ENCODE measurements around the gene SH3RF1.

Gene SH3RF1

DNA sequence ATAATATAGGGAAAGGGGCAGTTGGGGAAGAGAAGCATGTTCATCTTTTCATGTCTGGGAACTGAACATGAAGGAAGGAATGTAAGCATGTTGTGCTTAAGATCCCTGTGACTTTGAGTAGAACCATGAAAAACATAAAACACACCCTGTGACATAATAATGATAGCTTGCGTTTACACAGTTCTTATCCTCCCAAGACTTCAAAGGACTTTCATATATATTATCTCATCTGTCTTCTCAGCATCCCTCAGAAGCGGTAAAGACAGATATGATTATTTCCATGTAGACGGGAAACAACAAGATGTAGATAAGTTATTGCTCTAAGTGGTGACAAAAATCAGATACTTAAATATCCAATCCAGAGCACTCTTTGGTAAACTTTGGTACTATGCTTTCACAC lies 3.3 kb upstream of the SH3RF1 start:
- DNase-seq, result no peak

- no peak for DNase-seq
Observed at GRCh38 chr4:169272265-169272886, 1.6 kb upstream of the SH3RF1 start.

DNA sequence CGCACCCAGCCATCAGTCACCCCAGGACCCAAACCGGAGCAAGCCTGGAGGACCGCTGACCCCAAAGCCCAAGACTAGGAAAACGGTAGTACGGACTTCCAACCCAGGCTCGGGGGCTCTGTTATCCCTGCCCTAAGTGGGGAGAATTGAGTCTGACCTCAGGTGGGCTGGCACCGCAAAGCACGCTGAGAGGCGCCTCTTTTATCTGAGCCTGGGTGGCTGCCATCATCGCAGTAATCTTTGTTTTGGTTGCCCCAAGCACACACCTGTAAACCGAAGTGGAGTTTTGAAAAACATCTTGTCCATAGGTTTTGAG lies 894 bp upstream of the SH3RF1 start:
- no peak for DNase-seq

DNA sequence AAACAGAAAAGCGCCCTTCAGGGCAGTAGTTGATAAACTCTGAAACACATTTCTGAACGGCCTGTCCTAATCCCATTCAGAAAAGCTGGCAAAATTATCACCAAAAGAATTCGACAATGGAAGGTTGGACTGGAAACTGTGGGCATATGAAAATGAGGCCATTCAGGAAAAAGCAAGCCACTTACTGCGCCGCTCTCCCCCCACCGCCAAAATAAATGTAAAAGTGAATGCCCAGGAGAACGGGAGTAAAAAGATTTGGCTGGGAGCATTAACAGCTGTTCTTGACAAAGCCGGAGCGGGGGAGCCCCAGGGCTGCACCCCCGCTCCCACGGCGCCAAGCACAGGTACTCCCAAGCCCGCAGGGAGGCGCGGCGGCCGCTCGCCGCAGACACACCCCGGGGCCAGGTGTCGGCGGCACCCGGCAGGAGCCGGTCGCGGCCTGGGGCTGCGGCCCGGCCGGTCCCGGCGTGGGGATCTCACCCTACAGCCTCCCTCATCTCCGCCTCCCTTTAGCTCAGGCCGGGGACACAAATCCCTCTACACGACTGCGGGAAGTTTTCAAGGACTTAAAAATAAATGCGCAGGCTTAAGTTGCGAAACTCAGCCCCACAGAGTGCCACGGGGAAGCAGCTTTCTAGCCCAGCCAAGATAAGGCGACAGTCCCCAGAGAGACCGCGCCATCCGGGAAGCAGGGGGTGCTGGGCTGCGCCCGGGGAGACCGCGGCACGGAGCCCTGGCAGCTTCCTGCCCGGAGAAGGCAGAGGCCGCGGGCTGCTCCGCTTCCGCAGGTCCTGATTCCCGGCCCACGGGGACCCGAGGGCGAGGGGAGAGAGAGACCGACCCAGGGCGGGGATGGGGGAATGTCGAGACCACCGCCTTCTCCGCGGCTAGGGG lies 593 bp downstream of the SH3RF1 start:
- DNase-seq, result no peak

GRCh38 chr4:169268951-169269760 lies 1.6 kb downstream of the SH3RF1 start:
- no peak for DNase-seq

- no peak for DNase-seq
Observed at GRCh38 chr4:169267070-169267469, 3.7 kb downstream of the SH3RF1 start.

- no peak for DNase-seq
Observed at GRCh38 chr4:169266661-169267060, 4.1 kb downstream of the SH3RF1 start.

DNA sequence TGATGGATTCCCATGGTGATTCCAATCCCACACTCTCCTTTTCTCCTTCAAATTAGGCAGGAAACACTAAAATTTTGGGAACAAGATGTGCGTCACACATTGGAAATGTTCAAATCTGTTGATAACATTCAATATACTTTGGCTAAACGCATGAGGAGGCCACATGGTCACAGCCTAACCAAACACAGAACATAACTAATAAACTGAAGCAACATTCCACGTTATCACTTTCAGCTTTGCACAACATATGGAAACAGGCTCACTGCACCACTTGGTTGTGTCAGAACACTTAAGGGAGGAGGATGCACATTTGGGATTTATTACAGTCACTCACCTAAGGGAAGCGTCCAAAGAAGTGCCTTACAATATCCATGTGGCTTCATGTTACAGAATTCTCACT lies 4.7 kb downstream of the SH3RF1 start:
- no peak for DNase-seq

GRCh38 chr4:169263791-169264392 lies 6.9 kb downstream of the SH3RF1 start:
- DNase-seq, result no peak

- DNase-seq, result no peak
Observed at GRCh38 chr4:169260217-169260866, 10.4 kb downstream of the SH3RF1 start.

- no peak for DNase-seq
Observed at GRCh38 chr4:169259271-169259670, 11.5 kb downstream of the SH3RF1 start.

- no peak for DNase-seq
Observed at GRCh38 chr4:169258141-169258540, 12.6 kb downstream of the SH3RF1 start.

- DNase-seq, result no peak
Observed at GRCh38 chr4:169256856-169257761, 13.6 kb downstream of the SH3RF1 start.

GRCh38 chr4:169256101-169256612 lies 14.6 kb downstream of the SH3RF1 start:
- no peak for DNase-seq

DNA sequence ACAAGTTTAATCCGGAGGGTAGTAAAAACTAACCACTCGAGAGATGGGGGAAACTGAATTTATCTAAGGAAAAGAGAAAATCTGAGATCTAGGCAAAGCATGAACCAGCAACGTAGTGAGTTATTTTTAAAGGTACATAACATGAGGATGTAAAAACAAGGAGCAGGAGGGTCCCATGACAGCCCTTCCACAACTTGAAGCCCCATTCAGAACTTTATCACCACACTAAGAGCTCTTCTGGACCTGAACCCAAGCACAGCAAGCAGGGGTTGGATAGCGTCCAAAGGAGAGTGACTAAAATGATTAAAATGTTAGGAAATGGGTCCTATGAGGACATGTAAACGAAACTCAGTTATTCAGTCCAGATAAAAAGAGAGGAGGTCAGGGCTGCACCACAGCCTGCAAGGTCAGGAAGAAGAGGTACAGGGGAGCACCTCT lies 16.2 kb downstream of the SH3RF1 start:
- no peak for DNase-seq

DNA sequence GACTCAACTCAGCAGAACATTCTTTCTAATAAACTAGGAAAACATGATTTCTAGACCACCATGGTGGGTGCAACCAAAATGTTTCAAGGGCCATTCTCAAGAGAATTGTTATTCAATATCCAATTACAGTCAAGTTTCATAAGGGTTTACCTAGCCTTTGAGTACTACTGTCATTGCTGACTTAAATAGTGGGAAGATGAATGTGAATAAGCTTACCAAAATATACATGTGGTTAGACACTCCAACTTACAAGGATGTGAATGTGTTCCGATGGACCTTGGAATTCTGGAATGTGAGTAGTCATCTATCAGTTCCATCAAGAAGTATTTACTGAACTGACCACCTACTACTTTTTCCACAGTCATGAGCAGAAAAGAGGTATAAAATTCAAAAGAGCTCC lies 16.9 kb downstream of the SH3RF1 start:
- no peak for DNase-seq

- no peak for DNase-seq
Observed at GRCh38 chr4:169253113-169253671, 17.6 kb downstream of the SH3RF1 start.

DNA sequence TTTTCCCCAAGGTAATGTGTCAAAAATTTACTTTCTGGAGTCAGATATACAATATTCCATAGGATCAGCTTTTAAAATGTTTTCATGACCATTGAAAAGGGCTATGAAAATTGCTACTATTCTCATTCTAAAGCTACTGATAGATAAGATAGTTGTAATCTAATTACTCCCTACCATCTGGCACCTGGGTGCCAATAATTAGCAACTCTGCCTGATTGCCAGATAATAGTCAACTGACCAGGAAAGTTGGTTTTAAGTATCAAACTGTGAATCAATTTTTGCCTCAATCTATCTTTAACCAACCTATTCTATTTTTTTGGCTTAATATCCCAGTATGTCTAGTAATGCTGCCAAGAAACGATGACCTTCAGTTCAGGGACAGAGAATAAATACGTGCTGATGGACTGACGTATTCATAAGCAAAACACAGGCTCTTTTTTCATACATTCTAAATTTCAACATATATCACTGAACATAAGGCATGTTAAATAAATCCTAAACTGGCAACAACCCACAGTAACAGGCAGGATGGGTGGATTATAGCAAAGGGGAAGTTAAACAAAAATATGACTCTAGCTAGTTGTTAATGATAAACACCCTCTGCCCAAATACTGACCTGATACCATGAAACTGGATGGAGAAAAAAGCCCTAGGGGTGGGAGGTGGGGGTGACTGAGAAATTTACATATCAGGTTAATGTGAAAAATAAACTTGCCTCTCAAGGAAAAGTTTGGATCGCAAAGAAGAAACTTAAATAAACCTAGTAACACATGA lies 18.2 kb downstream of the SH3RF1 start:
- DNase-seq, result no peak

DNA sequence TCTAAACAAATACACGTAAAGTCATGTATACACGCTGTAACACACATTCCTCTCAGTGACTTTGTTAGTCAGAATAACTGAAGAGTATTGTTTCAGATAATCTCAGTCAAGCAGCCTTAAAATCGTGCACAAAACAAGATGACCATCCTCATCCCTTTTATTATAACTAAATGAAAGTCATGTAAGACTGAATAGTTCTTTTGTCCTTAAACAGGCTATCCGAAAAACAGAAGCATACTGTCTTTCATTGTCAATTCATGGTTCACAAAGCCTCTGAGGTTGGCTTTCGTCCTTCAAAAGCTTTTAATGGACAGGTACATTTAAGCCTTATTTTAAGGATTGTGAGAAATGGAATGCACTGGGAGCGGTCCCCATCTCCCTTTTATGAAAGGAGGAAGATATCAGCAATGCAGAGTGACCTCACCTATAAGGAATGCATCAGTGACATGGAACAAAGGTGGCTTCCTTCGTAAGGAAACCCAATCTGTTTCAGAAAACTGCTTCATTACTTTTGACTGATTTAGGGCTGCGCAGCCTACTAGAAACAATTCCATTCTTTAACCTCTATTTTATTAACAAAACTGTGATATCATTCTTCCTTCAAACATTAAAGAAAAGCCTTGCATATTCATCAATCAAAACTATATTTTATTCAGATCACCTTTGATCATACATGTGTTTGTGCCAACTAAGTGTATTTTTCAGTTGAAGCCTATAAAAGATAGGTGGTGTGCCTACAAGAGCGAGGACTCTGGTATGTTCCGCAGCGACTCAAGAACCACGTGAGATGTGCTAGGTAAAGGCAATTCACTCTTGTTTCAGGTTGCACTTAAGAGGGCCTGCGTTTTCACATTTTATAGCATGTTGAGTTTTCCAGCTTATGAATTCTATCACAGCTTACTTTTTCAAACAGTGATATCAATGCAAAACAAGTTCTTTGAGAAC lies 19.2 kb downstream of the SH3RF1 start:
- DNase-seq, result no peak

Data from activated gamma-delta T cell treated with Interleukin-2 at 50 U/mL for 16 hours (primary cell).